GM19035 (cell line): ENCODE results near the gene HOXB5.

Experiments used
- ATAC-seq: cut with Tn5 transposase; IDR thresholded peaks from one replicate; pipeline ENCODE4 v1.9.1; 2021; ENCODE audit not compliant: unreplicated experiment

Gene HOXB5

DNA sequence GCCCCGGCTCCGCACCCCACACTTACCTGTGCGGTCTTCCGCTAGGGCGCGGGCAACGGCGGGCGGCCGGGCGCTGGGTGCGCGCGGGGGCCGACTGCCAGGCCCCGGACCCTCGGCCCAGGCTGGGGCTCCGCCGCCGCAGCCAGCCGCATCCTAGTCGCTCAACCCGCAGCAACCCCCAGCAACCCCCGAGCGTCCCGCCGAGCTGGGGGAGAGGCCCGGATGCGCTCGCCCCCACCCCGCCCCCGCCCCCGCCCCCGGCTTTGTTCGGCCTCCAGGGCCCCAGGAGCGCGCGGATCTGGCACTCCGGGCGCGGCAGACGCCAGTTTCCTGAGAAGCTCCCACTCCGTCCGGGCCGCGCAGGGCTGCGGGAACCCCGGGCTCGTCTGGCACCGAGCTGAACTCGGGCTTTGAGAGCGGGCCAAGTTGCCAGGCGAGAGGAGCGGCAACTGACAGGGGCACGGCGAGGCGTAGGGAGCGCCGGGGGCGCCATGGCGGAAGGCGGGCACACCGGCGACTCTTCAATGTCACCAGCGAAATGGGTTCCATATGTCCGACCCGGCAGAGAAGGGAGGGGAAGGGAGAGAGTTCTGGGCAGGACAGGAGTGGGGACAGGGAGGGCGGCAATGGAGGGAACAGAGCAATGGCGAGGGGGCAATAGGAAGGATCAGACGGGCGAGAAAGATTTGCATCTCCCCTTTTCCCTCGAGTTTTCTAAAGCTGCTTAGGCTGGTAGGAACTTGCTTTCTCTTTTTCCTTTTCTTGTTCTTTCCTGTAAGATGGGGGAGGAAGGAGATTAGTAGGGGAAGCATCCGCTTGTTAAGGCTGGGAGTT, 29.2 kb downstream of the HOXB5 start:
- no peak for ATAC-seq

DNA sequence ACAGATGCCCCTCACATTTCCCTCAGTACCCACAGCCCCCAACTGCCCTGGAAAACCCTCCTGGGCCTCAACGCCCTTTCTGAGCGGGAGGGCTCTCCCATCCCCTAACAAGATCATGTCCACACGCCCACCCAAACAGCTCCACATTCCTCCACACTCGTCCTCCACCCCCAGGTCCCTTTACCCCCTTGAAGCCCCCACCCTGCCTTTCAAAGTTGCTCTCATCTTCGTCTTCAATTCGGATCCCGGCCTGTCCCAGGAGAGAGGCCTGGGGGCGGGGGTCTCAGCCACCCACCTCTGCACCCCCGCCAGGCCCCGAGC, 29.8 kb downstream of the HOXB5 start:
- no peak for ATAC-seq

DNA sequence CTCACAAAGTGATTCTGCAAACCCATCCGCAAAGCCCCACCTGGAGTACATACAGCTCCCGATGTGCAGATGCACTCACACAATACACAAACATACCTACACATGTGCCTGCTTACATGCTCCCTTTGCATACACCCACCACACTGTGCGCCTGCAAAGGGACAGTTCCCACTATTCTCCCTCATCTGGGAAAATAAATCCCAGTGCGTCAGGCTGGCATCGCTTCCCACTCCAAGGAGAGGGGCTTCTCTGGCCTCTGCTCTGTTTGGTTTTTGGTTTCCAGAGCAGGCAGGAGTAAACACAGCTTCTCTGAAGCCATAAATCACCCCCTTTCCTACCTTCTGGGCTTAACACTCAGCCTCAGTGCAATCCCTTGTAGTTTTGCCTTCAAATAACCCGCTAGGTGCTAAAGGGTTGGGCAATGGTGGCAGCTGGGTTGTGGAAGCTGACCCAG, 30.2 kb downstream of the HOXB5 start:
- no peak for ATAC-seq

DNA sequence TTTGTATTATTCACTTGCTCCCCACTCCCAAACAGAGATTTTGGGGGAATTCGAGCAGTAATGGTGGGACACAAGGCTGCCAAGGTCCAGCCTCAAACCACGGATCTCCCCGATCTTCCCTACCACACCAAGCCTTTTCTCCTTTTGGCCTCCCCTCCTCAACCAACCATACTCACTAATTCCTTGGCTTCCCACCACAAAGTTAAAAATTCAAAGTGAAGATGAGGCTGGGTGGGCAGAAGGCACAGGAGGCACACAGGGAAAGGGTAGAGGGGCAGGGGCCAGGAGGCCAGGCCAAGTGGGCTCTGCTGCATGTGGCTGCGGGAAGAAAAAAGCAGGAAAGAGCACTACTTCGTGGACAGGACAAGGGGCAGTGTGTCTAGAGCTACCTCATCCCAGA, 30.6 kb downstream of the HOXB5 start:
- no peak for ATAC-seq

DNA sequence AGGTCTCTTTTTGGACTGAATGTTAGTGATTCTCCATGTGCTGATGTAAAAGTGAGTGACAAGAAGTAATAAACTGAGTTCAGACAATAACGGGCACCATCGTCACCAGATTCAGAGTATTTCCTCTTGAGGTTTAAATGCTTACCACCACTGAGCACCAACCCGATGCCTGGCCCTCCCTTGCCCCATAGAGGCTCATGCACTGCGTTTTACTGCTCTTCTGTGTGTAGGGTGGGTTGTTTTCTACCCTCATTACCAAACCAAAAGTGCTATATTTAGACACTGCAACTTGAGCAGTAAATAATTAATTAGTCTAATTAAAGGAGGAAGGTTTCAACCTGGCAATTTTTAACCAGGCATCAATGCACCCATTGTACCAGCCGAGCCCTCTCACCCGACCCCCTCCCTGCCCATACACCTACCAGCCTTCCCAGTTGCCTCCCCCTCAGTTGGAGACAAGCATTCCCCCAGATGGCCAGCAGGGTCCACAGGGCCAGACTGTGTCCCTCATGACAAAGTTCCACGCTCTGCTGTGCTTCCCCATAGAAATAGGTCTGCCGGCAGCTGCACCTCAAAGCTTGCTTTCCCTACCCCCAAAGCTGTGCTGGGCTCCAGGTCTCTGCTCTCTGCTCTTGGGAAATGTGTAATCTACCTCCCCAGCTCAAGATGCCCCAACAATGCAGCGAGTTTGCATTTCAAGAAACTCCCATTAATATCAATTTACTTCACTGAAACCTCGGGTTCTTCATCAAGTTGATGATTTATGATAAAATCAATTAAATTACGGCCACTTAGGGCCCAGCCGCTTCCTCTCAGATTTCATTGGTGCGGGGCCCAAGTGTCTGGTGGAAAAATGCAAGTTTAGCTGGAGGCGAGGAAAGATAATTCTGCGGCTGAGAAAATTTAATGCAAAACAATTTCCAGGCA, 31.4 kb downstream of the HOXB5 start:
- no peak for ATAC-seq

DNA sequence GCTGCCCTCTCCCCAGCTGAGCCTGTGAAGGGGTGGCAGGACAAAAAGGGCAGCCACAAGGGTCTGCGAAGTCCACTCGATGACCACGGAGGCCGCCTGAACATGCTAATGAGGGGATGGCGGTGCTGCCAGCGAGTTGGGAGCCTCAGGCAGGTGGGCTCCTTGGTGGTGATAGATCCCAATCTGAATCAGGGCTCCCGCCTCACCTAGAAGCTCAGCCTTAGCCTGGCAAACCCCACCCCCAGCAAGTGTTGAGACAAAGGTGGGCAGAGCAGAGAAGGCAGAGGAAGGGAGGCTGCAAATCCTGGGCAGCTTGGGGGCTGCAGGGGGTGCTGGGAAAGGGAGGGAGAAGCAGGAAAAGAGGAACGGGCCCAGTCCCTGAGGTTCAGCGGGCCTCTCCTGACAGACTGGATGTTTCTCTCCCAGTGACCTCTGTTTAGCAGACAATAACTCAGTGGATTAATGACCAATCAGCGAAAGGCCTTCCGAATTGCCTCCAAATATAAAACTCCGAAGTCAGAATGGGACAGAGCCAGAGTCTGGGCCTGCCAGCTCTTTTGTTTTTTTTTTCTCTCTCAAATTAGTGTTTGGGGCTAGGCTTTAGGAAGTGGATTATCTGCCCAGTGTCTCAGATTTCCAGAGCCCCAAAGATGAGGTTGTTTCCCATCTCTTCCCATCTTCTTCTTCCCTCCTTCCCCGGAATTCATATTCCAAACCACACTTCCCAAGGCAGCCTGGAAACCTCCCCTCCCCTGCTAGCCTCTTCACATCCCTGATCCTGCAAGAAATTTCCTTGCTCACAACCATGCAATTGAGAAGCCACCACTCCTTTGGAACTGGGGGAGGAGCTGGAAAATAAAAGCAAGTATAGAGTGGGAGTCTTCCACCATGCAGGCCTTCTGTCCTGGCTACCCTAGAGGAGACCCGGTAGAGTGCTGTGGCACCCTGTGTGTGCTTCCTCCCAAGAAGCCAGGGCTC, 33.5 kb downstream of the HOXB5 start:
- no peak for ATAC-seq

DNA sequence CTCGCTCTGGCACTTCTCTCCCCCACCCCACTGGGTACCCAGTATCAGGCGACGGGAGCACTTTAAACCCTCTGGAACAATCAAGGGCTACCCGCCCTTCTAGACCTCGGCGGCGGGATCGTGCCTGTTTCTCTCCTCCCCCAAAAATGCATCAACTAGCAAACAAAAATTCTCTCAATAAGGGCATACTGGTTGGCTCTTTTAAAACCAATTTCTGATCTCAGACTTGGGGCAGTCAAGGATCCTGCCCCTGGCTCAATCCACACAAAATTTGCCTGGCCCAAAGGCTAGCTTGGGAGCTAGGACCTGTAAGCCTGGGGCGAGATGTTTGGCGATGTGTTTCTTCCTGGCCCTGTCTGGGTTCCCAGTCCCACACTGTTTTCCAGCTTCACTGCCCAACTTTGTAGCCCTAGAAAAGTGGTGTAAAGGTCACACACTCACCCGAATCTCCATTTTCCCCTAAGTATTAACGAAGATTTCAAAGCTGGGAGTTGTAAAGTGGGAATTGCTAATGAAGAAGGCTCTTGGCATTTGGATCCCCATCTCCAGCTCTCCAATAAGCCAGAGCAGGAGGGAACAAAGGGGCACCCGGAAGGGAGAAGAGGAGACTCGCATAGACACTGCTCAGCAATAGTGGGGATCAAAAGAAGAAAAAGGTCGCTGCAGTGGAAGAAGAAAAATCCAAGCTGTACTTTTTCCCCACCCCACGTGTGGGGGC, 34.3 kb downstream of the HOXB5 start:
- ATAC-seq, result no peak

DNA sequence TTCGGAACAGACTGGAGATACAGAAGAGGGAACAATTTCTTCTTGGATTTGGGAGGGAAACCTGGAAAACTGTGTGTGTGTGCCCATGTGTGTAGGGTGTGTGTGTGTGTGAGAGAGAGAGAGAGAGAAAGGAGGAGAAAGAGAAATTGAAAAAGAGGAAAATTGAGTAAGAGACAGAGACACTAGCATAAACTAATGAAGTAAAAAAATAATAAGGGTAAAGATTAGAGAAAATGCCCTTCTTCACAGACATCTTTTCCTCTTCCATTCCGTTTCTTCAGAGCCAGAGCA, 34.8 kb downstream of the HOXB5 start:
- no peak for ATAC-seq

DNA sequence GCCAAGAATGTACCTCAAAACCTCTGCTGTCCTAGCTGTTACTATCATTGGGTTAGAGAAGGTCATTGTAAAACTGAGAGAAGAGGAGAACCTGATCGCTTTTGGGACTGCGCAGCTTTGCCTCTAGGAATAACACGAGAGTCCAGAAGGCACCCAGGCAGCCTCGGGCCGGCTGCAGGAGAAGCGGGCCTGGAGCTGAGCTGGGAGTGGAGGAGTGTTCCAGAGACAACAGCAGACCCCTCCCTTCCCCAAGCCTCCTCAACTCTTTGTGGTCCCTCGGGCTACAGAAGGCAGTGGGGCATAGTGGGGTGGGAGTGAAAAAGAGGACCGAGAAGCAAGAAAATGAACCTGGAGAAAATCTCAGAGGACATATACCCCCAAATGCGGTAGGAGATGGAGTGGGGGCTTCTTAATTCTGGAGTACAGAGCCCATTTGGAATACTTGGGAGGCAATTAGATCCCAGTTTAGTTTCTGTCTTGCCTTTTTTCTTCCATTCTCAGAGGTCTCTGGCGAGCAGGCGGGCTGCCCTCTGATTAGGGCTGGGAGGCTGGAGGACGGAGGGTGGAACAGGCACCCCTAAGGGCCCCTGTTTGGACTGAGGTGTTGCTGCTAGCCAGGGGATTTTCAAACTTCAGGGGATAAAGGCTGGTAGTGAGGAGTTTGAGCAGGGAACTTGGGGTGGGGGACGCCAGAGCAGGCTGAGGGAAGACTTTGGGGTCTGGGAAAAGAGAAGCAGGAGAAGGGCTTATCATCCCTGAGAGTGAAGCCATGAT, 35.3 kb downstream of the HOXB5 start:
- no peak for ATAC-seq

DNA sequence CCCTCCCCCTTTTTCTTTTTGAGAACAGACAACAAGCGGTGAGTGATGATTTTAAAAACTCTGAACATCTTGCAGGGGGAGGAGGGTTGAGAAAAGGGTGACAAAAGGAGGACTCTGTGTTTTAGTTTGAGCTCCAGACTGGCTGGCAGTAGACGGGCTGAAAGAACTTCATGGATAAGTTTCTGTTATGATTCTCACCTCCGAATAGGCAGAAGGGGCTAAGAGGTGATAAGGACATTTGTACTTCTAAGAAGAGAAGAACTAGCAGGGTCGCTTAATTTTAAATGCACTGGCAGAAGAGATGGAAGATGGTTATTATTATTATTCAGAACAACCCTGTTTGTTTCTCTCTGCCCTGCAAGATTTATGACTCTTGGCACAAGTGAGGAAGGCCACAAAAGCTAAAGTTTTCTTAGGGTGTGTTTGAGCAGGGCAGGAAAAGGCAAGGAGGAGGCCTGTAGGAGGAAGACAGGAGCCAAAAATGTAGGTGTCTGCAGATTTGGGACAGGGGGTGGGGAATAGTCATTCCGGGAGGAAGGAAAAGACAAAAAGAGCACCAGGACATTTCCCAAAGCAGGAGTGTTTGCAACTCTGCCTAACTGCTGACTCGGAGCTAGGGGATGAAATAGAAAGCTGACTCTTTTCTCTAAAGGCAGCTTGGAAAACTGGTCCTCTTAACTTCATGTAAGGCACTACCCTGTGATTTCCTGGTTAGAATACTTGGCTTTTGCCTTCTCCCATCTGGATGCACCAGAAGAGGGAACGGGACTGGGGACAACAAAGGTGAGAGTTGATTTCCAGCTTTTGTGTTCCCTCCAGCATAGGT, 36.8 kb downstream of the HOXB5 start:
- no peak for ATAC-seq

DNA sequence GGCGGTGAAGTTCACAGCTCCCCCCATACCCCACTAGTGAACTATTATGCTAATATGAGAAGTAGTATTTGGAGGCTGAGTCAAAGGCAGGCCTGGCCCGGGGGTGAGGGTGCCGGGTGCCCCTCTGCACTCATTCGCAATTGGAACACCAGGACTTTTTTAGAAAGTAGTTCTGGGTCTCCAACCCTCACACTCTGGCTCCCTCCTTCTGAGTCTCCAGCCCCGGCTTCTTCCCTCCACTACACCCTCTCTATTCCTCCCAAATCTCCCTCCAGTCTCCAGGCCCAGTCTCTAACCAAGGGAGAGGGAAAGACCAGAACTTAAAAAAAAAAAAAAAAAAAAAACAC, 37.4 kb downstream of the HOXB5 start:
- no peak for ATAC-seq

DNA sequence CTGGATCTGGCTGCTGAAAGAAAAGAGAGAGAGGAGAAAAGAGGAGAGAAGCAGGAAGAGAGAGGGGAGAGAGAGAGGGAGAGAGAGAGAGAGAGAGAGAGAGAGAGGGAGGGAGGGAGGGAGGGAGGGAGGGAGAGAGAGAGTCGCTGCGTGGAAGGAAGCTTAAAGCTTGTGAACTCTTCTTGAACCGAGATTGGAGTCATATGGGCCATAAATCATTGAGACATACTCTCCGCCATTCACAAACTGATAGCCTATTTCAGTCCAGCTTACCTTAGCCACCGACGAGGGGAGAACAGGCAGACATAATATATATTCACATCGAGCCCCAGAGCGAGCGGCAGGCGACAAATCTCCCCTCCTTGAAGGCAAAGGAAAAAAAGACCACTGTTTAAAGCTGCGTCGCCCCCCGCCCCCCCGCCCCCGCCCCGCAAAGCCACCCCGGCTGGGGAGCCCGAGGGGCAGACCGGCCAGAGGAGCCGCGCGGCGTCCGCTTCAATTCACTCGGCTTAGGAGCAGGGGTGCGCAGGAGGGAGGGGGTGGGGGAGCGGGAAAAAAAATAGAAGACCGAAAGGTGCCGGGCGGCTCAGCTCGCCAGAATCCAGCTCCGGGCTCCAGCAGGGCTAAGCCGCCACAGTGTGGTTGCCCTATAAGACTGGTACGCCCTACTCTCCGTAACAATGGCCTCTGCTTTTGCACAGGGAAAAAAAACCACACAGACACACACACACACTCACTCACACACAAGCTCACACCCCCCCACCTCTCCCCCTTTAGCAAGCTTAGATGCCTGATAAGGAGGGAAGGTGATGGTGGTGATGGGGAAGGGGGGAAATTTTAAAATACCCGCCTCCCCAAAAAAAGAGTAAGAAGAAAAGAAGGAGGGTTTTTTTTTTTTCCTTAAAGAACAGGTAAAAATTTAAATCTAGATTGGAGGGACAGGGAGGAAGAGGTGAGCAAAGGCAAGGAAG, 38.0 kb downstream of the HOXB5 start:
- ATAC-seq, result no peak

DNA sequence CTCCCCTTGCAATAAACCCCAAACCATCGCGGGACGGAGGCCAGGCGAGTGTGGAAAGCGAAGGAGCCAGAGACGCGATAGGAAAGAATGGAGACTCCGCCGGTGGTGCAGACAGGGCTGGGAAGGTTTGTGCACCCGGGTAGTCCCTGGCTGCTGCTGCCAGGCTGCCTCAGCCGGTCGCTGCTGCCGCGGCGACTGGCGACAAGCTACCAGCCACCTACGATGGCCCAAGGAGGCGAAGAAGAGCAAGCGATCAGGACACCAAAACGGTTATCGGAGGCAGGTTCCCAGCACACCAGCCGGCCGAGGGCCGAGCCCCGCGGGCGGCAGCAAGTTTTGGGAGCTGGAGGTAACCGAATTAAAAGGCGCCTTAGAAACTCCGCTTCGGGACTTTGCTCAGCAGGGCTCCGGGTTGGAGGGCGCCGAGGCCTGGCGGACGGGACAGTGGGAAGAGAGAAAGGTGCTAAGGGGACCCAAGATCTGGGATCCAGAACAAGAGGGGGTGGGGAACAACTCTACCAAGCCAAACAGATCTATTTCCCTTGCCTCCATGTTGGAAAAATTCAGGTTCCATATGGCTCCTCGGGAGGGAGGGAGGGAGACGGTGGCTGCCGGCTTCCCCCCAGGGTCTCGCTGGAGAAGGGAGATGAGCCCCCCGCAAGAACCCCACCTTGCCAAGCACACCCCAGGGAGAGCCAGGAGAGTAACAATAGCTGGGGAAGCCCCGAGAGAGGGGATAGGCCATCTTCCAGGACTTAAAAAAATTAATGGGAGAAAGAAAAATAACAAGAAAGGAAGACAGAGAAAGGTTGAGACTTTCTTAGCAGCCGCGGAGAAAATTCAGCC, 38.9 kb downstream of the HOXB5 start:
- ATAC-seq, result no peak

DNA sequence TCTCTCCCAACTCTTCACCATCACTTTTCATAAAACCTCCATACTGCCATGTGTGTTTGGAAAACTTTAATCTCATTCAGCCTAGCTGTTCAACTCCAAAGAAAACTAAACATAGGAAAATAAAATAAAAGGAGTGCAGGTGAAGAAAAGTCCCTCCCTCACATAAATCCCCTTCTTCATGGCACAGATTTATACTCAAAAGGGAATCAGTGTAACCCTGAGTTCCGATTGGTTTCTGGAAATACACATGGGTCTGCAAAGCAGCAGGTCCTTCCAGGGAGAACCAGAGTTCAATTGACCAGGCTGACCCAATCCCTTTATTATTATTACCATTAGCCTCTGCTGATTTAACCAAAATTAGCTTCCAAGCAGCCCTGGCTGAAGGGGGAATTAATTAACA, 39.8 kb downstream of the HOXB5 start:
- ATAC-seq, result no peak

DNA sequence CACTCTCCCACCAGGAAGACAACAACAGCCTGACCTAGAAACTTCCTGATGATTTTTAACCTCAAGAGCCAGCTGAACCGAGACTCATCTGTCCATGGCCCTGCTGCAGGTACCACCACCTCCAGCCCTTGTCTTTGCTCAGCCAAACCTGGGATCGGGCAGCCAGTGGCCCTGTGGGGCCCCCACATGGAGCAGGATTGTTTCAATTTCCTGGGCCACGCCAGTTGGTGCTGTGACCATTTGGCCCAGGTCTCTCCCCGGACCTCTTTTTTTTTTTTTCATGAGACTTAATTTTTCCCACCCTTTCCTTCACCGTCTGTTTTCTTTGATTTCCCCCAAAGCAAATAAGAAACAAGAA, 40.4 kb downstream of the HOXB5 start:
- no peak for ATAC-seq

DNA sequence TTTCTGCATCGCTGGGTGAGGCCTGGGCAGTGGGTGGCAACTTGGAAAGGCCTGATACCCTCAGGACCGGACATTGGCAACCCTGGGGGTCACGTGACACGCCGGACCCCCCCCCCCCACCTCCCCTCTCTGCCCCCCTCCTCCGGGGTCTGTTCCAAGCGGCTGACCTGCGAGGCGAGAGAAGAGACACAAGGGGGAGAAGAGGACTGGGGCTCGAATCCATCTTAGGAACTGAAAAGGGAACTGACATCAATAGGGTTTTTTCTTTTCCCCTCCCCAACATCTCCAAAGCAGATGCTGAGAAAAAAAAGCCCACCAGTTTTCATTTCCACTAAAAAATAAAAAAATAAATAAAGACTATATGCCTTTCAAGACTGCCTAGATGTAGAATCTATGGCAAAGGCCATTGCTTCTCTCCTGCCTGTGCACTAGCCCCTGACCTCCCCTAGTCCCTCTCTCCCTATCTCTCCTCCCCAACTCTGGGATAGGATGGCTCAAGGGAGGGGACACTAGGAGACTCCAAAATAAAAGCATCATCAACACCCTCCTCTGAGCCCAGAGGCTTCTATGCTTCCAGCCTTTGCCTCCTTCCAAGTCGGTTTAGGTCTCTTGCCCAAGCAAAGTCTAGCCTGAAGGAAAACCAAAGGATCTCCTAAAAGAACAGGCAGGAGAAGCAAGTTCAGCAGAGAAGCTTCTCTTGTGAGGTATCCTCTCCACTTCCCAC, 41.0 kb downstream of the HOXB5 start:
- no peak for ATAC-seq
